Loucy (cell line): ENCODE data around the gene SP2.

ENCODE experiments used
- H2AFZ ChIP-seq: fragments of 200-600 bp; sonication (generic); 2 replicates; pipeline ENCODE4 v1.6.0; 2016; ENCODE audit warnings: antibody characterized with exemption, mild to moderate bottlenecking, low read length, moderate library complexity
- H3F3A ChIP-seq: fragments of 200-600 bp; 2 replicates; pipeline ENCODE4 v1.6.0; 2016; ENCODE audit warnings: antibody characterized with exemption, low read depth, mild to moderate bottlenecking
- H3K27me3 ChIP-seq: fragments of 200-600 bp; sonication (generic); 2 replicates; pipeline ENCODE4 v1.6.1; 2014; ENCODE audit warnings: low read length, mild to moderate bottlenecking; ENCODE audit not compliant: insufficient read depth, poor library complexity, severe bottlenecking
- H3K36me3 ChIP-seq: fragments of 200-600 bp; sonication (generic); 2 replicates; pipeline ENCODE4 v1.6.1; 2016; ENCODE audit warnings: low read length; ENCODE audit not compliant: insufficient read depth
- H3K4me1 ChIP-seq: fragments of 200-600 bp; sonication (generic); 2 replicates; pipeline ENCODE4 v1.5.1; 2014; ENCODE audit warnings: low read length, mild to moderate bottlenecking; ENCODE audit not compliant: insufficient read depth, poor library complexity, severe bottlenecking
- H3K4me2 ChIP-seq: fragments of 200-600 bp; sonication (generic); 2 replicates; pipeline ENCODE4 v1.6.0; 2014; ENCODE audit warnings: antibody characterized with exemption, low read length, low read depth, mild to moderate bottlenecking; ENCODE audit not compliant: poor library complexity, severe bottlenecking
- H3K4me3 ChIP-seq: fragments of 200-600 bp; sonication (generic); 2 replicates; pipeline ENCODE4 v1.5.1; 2014; ENCODE audit warnings: low read length, mild to moderate bottlenecking, mixed read lengths; ENCODE audit not compliant: poor library complexity, severe bottlenecking
- H3K79me2 ChIP-seq: fragments of 200-600 bp; sonication (generic); 2 replicates; pipeline ENCODE4 v1.6.1; 2014; ENCODE audit warnings: low read length; ENCODE audit not compliant: insufficient read depth
- H3K9ac ChIP-seq: fragments of 200-600 bp; sonication (generic); 2 replicates; pipeline ENCODE4 v1.6.0; 2014; ENCODE audit warnings: mild to moderate bottlenecking, low read depth, low read length, moderate library complexity; ENCODE audit not compliant: poor library complexity, severe bottlenecking
- H3K9me2 ChIP-seq: fragments of 200-600 bp; sonication (generic); replicated peaks from 2 replicates; pipeline ENCODE4 v1.6.1; 2016; ENCODE audit warnings: low read depth, low read length, mixed read lengths
- H3K9me3 ChIP-seq: fragments of 200-600 bp; sonication (generic); 2 replicates; pipeline ENCODE4 v1.6.1; 2014; ENCODE audit warnings: mild to moderate bottlenecking, antibody characterized with exemption, low read length, low read depth; ENCODE audit not compliant: insufficient read depth
- H4K20me1 ChIP-seq: fragments of 200-600 bp; sonication (generic); 2 replicates; pipeline ENCODE4 v1.6.0; 2014; ENCODE audit warnings: antibody characterized with exemption, low read length, mild to moderate bottlenecking; ENCODE audit not compliant: insufficient read depth, poor library complexity, severe bottlenecking
- EZH2phosphoT487 ChIP-seq: fragments of 200-600 bp; IDR thresholded peaks from 2 replicates; pipeline ENCODE4 v1.6.1; 2018; ENCODE audit warnings: antibody characterized with exemption, mild to moderate bottlenecking, moderate library complexity, borderline replicate concordance
- TF ChIP-seq, protein P1 (sequence below): fragments of 200-600 bp; sonication (generic); conservative IDR thresholded peaks from 2 replicates; pipeline ENCODE4 v1.5.1; 2014; ENCODE audit warnings: mild to moderate bottlenecking, antibody characterized with exemption, low read length

The SP2 gene

GRCh38 chr17:47851764-47852112 is 44.3 kb upstream of the SP2 start:
- H3K36me3 ChIP-seq: no peaks in the 10 kb centered on the region
- no peak overlapping the region for H3K4me2 ChIP-seq
- H3F3A ChIP-seq: no peaks in the 10 kb centered on the region
- no peaks in the 10 kb centered on the region for H3K4me1 ChIP-seq
- no peak overlapping the region for H2AFZ ChIP-seq
- H3K9ac ChIP-seq: no peak overlapping the region
- peaks cover 14% of the 10 kb centered on the region for H3K27me3 ChIP-seq
- no peak overlapping the region for H3K4me3 ChIP-seq
- no peaks in the 10 kb centered on the region for H3K9me2 ChIP-seq
- H3K79me2 ChIP-seq: no peaks in the 10 kb centered on the region
- no peak for TF ChIP-seq EZH2phosphoT487
- TF ChIP-seq, protein P1, sequence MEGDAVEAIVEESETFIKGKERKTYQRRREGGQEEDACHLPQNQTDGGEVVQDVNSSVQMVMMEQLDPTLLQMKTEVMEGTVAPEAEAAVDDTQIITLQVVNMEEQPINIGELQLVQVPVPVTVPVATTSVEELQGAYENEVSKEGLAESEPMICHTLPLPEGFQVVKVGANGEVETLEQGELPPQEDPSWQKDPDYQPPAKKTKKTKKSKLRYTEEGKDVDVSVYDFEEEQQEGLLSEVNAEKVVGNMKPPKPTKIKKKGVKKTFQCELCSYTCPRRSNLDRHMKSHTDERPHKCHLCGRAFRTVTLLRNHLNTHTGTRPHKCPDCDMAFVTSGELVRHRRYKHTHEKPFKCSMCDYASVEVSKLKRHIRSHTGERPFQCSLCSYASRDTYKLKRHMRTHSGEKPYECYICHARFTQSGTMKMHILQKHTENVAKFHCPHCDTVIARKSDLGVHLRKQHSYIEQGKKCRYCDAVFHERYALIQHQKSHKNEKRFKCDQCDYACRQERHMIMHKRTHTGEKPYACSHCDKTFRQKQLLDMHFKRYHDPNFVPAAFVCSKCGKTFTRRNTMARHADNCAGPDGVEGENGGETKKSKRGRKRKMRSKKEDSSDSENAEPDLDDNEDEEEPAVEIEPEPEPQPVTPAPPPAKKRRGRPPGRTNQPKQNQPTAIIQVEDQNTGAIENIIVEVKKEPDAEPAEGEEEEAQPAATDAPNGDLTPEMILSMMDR: no peak
- H3K9me3 ChIP-seq: no peaks in the 10 kb centered on the region
- no peaks in the 10 kb centered on the region for H4K20me1 ChIP-seq

DNA sequence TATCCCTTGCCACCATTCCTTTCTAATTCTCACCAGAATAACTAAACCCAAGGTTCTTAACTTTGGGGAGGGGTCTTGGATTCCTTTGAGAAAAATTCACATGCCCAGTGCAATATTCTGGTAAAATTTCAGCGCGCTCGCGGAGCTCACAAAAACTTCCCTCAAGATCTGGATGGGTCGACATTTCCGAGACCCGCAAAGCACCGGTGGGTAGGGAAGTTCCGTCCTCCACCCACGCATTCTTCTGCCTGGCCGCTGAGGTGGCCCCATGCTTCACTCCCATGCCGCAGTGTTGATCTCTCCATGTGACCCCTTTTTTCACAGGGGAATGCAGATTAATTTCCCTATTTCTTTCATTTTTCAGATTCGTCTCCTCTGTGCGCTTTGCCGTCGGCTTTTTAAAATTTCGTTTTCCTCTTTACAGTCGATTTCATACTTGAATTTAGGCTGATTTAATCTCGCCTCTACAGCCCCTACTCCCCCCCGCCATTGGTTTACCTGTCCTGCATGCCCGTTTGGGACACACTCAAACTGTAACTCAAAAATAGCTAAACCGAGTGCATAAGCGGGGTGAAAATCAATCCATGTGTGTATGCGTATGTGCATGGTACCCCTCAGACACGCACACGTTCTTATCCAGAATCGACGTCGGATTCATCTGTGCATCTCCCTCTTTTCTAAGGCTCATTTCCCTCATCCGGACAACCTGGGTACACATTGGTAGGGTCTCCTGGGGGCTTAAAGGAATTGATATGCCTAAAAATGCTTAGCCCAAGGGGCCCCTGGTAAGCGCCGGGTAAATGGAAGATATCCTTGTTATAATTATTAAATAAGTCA is 43.7 kb upstream of the SP2 start:
- Histone ChIP-seq H3K27me3 (peaks cover 14% of the 10 kb centered on the region), H3K9me3 (no peaks in the 10 kb centered on the region), H4K20me1 (no peaks in the 10 kb centered on the region), H3K79me2 (no peaks in the 10 kb centered on the region), H3K4me3 (no peak overlapping the region), H3K36me3 (no peaks in the 10 kb centered on the region), H2AFZ (no peak overlapping the region), H3K9ac (no peak overlapping the region), H3K9me2 (no peaks in the 10 kb centered on the region), H3K4me1 (no peaks in the 10 kb centered on the region), H3K4me2 (no peak overlapping the region), H3F3A (no peaks in the 10 kb centered on the region)
- no peak for TF ChIP-seq EZH2phosphoT487
- TF ChIP-seq, protein P1: no peak

DNA sequence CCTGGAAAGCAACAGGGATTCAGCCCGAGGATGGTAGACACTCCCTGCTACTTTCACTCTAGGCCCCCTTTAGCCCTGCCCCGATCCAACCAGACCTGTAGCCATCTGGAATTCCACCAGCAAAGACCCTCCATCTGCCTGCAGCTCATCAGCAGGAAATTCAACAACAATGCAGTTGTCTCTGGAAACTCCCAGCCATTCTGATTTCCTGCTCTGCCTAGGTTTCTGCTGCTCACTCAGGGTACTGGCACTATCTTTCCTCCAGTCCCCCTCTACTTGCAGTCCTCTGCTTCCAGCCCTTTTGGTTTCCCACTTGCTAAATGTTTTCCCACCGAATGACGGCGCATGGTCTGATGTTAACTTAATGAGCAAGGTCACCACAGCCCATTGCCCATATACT is 42.4 kb upstream of the SP2 start:
- Histone ChIP-seq H3K4me2 (no peak overlapping the region), H3K4me1 (no peaks in the 10 kb centered on the region), H3K27me3 (peaks cover 14% of the 10 kb centered on the region), H3K9ac (no peak overlapping the region), H3K4me3 (no peak overlapping the region), H3K36me3 (no peaks in the 10 kb centered on the region), H3K9me3 (no peaks in the 10 kb centered on the region), H3K9me2 (no peaks in the 10 kb centered on the region), H3F3A (no peaks in the 10 kb centered on the region), H3K79me2 (no peaks in the 10 kb centered on the region), H2AFZ (no peak overlapping the region), H4K20me1 (no peaks in the 10 kb centered on the region)
- TF ChIP-seq, protein P1: no peak
- no peak for TF ChIP-seq EZH2phosphoT487
